Ectodermal cell (in vitro differentiated cells): ENCODE data around the gene ZNRF1.
"Not testable (repeated sequence)": the region's sequence is repeated elsewhere in the genome, so short reads cannot be mapped to it uniquely, and the experiment has no call there.

ENCODE experiments used
- H3K27ac ChIP-seq: 2 replicates; pipeline ENCODE4 v1.7.0; 2013; ENCODE audit warnings: mild to moderate bottlenecking, low read depth, low read length; ENCODE audit not compliant: insufficient read depth, poor library complexity, severe bottlenecking
- H3K27me3 ChIP-seq: 2 replicates; pipeline ENCODE4 v1.7.0; 2013; ENCODE audit warnings: mild to moderate bottlenecking, low read length; ENCODE audit not compliant: insufficient read depth, control insufficient read depth, poor library complexity, severe bottlenecking
- H3K36me3 ChIP-seq: one replicate; pipeline ENCODE4 v1.7.0; 2013; ENCODE audit warnings: low read length; ENCODE audit not compliant: control insufficient read depth, insufficient read depth
- H3K4me1 ChIP-seq: one replicate; pipeline ENCODE4 v1.7.0; 2013; ENCODE audit warnings: low read length; ENCODE audit not compliant: control insufficient read depth, insufficient read depth
- H3K4me3 ChIP-seq: 2 replicates; pipeline ENCODE4 v1.7.0; 2013; ENCODE audit warnings: low read depth, low read length, control low read depth; ENCODE audit not compliant: insufficient read depth
- H3K9me3 ChIP-seq: 2 replicates; pipeline ENCODE4 v1.7.0; 2013; ENCODE audit warnings: mild to moderate bottlenecking, low read length, moderate library complexity; ENCODE audit not compliant: control insufficient read depth
- WGBS, 2 experiments: methylation state at CpG; one replicate each; pipeline ENCODE4 v1.1.7; 2013; ENCODE audit warnings: missing lambda C conversion rate in 2 of 2; 5-methylcytosine and 5-hydroxymethylcytosine counted together

Gene ZNRF1

DNA sequence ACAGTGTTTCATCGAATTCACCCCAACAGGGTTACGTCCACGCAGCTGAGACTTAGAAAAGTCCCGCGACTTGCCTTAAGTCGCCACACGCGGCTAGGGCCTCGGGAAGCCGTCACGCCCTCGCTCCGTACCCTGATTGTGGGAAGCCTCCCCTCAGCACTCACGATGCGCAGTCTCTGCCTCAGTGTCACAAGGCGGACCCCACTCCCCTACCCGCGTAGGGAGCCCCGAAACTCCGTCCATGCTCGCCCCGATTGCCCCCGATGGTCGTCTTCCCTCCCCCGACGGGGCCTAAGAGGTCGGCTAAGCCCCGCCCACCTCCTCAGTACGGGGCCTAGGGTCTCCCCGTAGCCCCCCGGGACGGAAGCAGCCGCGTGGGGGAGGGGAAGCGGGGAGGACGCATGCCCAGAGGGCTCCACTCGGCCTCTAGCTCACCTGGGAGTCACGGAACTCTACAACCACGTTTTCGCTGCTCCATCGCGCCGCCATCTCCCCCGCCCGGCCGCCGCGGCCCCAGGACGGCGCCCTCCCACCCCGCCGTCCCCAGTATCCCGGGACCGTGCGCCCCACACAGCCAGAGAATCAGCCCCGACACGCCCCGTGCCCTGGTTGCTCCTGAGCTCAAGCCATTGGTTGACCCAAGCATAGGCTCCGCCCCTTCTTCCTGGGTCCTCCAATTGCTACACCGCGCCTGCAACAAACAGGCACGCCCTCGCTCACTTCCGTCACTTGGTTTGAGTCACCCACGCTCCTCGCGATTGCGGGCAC lies 14.1 kb upstream of the ZNRF1 start, which contains the start of gene WDR59:
Gene WDR59 (minus strand): TSS at position 595 of the 768 bp plus-strand sequence. CDS start 106 bp downstream, at position 489.
- WGBS, 2 experiments, result 1% methylated on average over 68 of the region's 68 CpGs
- H3K4me3 ChIP-seq, result peak within 1 kb of the TSS; percentile 95

DNA sequence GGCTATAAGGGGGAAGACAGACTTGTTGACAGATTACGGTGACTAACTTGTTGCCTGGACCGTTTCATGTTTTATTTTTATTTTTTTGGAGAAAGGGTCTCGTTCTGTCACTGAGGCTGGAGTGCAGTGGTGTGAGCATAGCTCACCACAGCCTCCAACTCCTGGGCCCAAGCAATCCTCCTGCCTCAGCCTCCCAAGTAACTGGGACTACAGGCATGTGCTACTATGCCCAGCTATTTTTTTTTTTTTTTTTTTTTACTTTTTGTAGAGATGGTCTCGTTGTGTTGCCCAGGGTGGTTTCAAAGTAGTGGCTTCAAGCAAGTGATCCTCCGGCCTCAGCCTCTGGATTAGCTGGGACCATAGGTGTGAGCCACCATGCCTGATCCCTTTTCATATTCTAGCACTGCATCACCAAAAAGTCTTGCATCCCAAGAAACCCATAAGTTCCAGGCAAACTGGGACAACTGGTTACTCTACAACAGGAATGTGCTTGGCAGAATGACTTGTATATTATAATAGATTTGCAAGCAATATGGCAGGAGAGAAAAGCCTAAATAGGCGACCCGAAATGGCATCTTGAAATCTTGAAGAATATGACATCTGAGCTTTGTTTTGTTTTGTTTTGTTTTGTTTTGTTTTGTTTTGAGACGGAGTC lies 11.7 kb upstream of the ZNRF1 start:
- WGBS, 2 experiments, result 83 to 84% methylated on average over 8 of the region's 8 CpGs
- H3K4me1 ChIP-seq, result peaks cover 7% of the 10 kb centered on the region
- H3K4me3 ChIP-seq, result no peak overlapping the region
- H3K27me3 ChIP-seq, result no peaks in the 10 kb centered on the region
- no peaks in the 10 kb centered on the region for H3K36me3 ChIP-seq
- no peak overlapping the region for H3K27ac ChIP-seq
- no peaks in the 10 kb centered on the region for H3K9me3 ChIP-seq

More for the DNA sequence above, 14.1 kb upstream of the ZNRF1 start, which contains the start of gene WDR59:
- no peaks in the 10 kb centered on the region for H3K27me3 ChIP-seq
- H3K36me3 ChIP-seq, result no peaks in the 10 kb centered on the region
- H3K9me3 ChIP-seq, result no peaks in the 10 kb centered on the region
- peak within 1 kb of the TSS; percentile 27 for H3K27ac ChIP-seq
- no peaks in the 10 kb centered on the region for H3K4me1 ChIP-seq

DNA sequence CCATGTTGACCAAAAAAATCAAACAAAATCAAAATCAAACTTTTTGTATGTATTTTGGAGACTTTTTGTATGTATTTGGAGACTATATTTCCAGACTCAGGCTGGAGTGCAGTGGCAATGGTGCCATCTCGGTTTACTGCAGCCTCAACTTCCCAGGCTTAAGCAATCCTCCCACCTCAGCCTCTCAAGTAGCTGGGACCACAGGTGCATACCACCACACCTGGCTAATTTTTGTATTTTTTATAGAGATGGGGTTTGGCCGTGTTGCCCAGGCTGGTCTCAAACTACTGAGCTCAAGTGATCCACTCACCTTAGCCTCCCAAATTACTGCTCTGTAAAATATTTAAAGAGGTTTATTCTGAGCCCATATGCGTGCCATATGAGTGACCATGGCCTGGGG lies 9.0 kb upstream of the ZNRF1 start:
- not testable (repeated sequence) for H3K9me3 ChIP-seq, H3K4me1 ChIP-seq, H3K27me3 ChIP-seq, H3K27ac ChIP-seq, H3K4me3 ChIP-seq, H3K36me3 ChIP-seq
- 87 to 96% methylated on average over 3 of the region's 3 CpGs for WGBS, 2 experiments

DNA sequence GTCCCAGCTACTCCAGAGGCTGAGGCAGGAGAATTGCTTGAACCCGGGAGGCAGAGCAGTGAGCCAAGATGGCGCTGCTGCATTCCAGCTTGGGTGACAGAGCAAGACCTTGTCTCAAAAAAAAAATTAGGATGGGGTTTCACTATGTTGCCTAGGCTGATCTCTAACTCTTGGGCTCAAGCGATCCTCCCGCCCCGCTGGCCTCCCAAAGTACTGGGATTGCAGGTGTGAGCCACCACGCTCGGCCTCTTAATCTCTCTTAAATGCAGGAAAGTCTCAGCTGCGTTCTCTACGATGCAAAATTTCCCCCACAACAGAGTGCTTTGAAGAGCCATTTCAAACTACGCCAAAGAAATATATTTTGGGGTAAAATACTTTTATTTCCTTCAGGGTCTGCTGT lies 8.0 kb upstream of the ZNRF1 start:
- WGBS, 2 experiments, result 92 to 93% methylated on average over 10 of the region's 10 CpGs
- no peaks in the 10 kb centered on the region for H3K9me3 ChIP-seq

DNA sequence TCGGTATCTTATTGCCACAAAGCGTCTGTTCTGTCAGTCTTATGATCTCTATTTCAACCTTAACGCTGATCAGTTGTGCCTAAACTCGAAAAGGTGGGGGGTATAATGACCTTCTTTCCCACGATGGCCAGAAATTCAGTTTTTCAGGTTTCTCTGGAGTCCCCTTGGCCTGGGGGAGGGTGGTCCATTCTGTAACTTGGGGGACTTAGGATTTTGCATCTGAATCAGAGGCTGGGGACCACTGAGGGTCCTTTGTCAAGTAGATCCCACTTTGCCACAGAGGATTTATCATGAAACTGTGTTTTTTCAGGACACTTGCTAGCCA lies 7.6 kb upstream of the ZNRF1 start:
- H3K9me3 ChIP-seq, result no peaks in the 10 kb centered on the region
- H3K4me1 ChIP-seq, result peaks cover 7% of the 10 kb centered on the region
- H3K36me3 ChIP-seq, result no peaks in the 10 kb centered on the region
- no peak overlapping the region for H3K4me3 ChIP-seq
- H3K27ac ChIP-seq, result no peak overlapping the region
- no peaks in the 10 kb centered on the region for H3K27me3 ChIP-seq
- 79 to 83% methylated on average over 5 of the region's 5 CpGs for WGBS, 2 experiments

More for the DNA sequence above, 8.0 kb upstream of the ZNRF1 start:
- no peak overlapping the region for H3K4me3 ChIP-seq
- no peaks in the 10 kb centered on the region for H3K27me3 ChIP-seq
- H3K36me3 ChIP-seq, result no peaks in the 10 kb centered on the region
- peaks cover 7% of the 10 kb centered on the region for H3K4me1 ChIP-seq
- no peak overlapping the region for H3K27ac ChIP-seq

DNA sequence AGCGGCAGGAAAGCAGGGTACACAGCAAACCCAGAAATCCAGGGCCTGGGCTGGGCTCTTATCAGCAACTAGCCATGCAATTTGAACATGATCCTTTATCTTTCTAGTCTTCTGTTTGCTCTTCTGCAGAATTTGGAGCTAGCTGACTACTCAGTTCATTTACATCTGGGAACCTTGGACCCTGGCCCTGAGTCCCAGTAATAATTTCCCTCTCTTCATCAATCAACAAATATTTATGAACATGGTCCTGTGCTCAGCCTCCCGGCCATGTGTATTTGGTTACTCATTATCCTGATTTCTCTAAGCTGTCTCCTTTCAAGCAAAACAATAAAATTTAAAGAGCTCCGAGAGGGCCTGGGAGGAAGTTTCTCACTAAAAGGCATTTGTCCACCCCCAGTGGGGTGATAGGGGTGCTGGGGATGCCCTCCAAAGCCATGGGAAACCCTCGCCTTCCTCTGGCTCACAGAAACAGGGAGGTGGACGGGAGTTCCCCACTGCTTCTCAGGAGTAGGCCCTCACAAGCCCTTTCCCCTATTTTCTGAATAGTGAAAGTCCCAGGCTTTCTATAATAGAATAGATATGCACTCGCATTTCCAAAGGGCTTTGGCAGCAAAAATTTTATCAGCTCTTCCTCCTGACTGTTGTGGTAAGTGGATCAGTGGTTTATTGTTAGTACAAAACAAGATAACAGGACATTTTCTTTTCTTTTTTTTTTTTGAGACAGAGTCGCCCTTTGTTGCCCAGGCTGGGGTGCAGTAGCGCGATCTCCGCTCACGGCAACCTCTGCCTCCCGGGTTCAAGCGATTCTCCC lies 7.0 kb upstream of the ZNRF1 start:
- Histone ChIP-seq H3K4me1 (peaks cover 7% of the 10 kb centered on the region), H3K27me3 (no peaks in the 10 kb centered on the region), H3K27ac (no peak overlapping the region), H3K9me3 (no peaks in the 10 kb centered on the region), H3K4me3 (no peak overlapping the region), H3K36me3 (no peaks in the 10 kb centered on the region)
- 77 to 80% methylated on average over 13 of the region's 13 CpGs for WGBS, 2 experiments

DNA sequence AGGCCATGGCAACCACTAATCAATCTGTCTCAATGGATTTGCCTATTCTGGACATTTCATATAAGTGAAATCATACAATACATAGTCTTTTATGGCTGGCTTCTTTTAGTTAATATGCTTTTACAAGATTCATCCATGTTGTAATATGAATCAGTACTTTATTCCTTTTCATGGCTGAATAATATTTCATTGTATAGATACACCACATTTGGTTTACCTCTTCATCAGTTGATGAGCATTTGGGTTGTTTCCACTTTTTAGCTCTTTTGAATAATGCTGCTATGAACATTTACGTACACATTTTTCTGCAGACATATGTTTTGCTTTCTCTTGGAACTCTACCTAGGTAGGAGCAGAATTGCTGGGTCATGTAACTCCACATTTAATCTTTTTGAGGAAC lies 2.8 kb upstream of the ZNRF1 start:
- Histone ChIP-seq H3K27ac (no peak overlapping the region), H3K4me1 (peaks cover 7% of the 10 kb centered on the region), H3K9me3 (no peaks in the 10 kb centered on the region), H3K27me3 (no peaks in the 10 kb centered on the region), H3K4me3 (no peak overlapping the region), H3K36me3 (no peaks in the 10 kb centered on the region)
- WGBS, 2 experiments, result 93 to 100% methylated on average over 1 of the region's 1 CpG

DNA sequence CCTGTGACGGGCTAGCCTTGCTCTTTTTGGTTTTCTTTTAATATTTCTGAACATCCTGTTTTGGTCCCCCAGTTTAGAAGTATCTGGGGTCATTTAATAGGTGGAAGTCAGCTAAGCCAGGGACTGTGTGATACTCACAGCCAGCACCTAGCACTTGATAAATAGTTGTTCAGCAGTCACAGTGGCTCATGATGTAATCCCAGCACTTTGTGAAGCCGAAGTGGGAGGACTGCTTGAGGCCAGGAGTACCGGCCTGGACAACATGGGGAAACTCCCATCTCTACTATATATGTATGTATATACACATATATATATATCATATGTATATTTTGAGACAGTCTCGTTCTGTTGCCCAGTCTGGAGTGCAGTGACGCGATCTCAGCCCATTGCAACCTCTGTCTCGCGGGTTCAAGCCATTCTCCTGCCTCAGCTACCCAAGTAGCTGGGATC lies 1.8 kb upstream of the ZNRF1 start:
- H3K27me3 ChIP-seq, result no peaks in the 10 kb centered on the region
- H3K4me3 ChIP-seq, result no peak overlapping the region
- no peaks in the 10 kb centered on the region for H3K36me3 ChIP-seq
- H3K4me1 ChIP-seq, result peaks cover 5% of the 10 kb centered on the region
- 91 to 94% methylated on average over 7 to 8 of the region's 8 CpGs for WGBS, 2 experiments
- no peak overlapping the region for H3K27ac ChIP-seq
- no peaks in the 10 kb centered on the region for H3K9me3 ChIP-seq

DNA sequence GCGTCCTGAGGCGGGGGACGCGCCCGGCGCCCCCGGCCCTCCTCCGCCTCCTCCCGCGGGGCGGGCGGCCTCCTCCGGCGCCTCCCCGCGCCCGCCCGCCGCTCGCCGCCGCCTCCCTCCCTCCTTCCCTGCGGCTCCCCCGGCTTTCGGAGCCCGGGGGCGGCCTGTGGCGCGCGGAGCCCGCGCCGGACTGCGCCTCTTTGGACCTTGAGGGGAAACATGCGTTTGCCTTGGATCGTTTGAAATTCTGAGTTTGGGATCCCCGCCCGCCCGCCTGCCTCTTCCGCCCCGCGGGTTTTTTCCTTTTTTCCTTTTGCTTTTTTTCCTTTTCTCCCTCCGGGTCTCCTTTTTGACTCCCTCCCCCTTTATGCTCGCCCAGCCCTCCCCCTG lies 390 bp downstream of the ZNRF1 start:
- WGBS, 2 experiments, result 0% methylated on average over 43 to 44 of the region's 44 CpGs
- Histone ChIP-seq H3K27ac (no peak overlapping the region), H3K9me3 (no peaks in the 10 kb centered on the region), H3K36me3 (no peaks in the 10 kb centered on the region), H3K4me1 (peaks cover 4% of the 10 kb centered on the region), H3K4me3 (peak overlapping the region; percentile 66), H3K27me3 (no peaks in the 10 kb centered on the region)
